Measurements from ENCODE around the gene NPAS3. TPM values are rescaled to one million over a fixed set of nuclear protein-coding genes. Genes with fewer than 3 reads are reported as not detected.

NPAS3 gene
- total RNA-seq, 1 experiment from 2014 or later: not detected

GRCh38 chr14:33548606-33549005 is 609.9 kb downstream of the NPAS3 start:
- Histone ChIP-seq H3K9me3 (ENCODE audit: control insufficient read depth in 1 of 2, insufficient read depth in 1 of 2, low read depth in 1 of 2, low read length in 2 of 2) (0 out of 4 replicates have a peak, but pooled peaks cover 0 to 5% of the 10 kb centered on the region in 2 experiments), H3K27me3 (ENCODE audit: insufficient read depth, low read length) (no peaks in the 10 kb centered on the region), H3K4me3 (replicated peaks in 1 of 2; ENCODE audit: low read depth in 1 of 2, low read length in 2 of 2) (no peak overlapping the region), H3K79me2 (ENCODE audit: insufficient read depth, low read length) (no peaks in the 10 kb centered on the region), H3K9ac (ENCODE audit: low read length) (no peak overlapping the region), H3K36me3 (ENCODE audit: control insufficient read depth in 1 of 2, insufficient read depth in 2 of 2, low read length in 2 of 2) (no peaks in the 10 kb centered on the region), H2AFZ (ENCODE audit: low read depth, low read length, poor library complexity, severe bottlenecking) (no peak overlapping the region), H4K20me1 (ENCODE audit: insufficient read depth) (no peaks in the 10 kb centered on the region), H3K4me1 (ENCODE audit: control insufficient read depth in 1 of 2, insufficient read depth in 2 of 2, low read length in 2 of 2) (no peaks in the 10 kb centered on the region), H3K27ac (ENCODE audit: low read depth, low read length) (no peak overlapping the region), H3K9me2 (ENCODE audit: insufficient read depth) (no peaks in the 10 kb centered on the region), H3K4me2 (ENCODE audit: low read length) (no peak overlapping the region)
- ATAC-seq: no peak
- intact Hi-C loops (cut with micrococcal nuclease): no loop called here
- TF ChIP-seq SIN3A (IDR thresholded peaks at IDR 0.05; ENCODE audit: low read depth) (no peak), POLR2AphosphoS5 (IDR thresholded peaks at IDR 0.05; ENCODE audit: low read depth, low read length) (no peak), POLR2A (IDR thresholded peaks at IDR 0.05; ENCODE audit: borderline replicate concordance, extremely low read depth, insufficient read depth, insufficient read length) (no peak), CBX3 (IDR thresholded peaks at IDR 0.05; ENCODE audit: low read depth) (no peak), CEBPB (IDR thresholded peaks at IDR 0.05; ENCODE audit: low read depth) (no peak), ATF3 (IDR thresholded peaks at IDR 0.05) (no peak), FOSL1 (IDR thresholded peaks at IDR 0.05; ENCODE audit: low read depth) (no peak), ZBTB33 (IDR thresholded peaks at IDR 0.05; ENCODE audit: extremely low read depth, insufficient replicate concordance, low read length) (no peak), SRF (IDR thresholded peaks at IDR 0.05; ENCODE audit: low read depth) (no peak), CTCF (IDR thresholded peaks at IDR 0.05 in 2 of 3, conservative IDR thresholded peaks at IDR 0.05 in 1 of 3; ENCODE audit: borderline replicate concordance in 1 of 3, insufficient read depth in 1 of 3, low read depth in 2 of 3, low read length in 2 of 3) (no peak), REST (IDR thresholded peaks at IDR 0.05; ENCODE audit: low read depth) (no peak), EZH2phosphoT487 (IDR thresholded peaks at IDR 0.05; ENCODE audit: borderline replicate concordance) (no peak), EGR1 (IDR thresholded peaks at IDR 0.05; ENCODE audit: low read depth) (no peak), ZNF274 (IDR thresholded peaks at IDR 0.05; ENCODE audit: low read depth, low read length) (no peak), SP1 (IDR thresholded peaks at IDR 0.05; ENCODE audit: low read depth) (no peak), ZFX (IDR thresholded peaks at IDR 0.05) (no peak), TCF7L2 (IDR thresholded peaks at IDR 0.05; ENCODE audit: borderline replicate concordance, extremely low read depth, insufficient read depth, insufficient read length) (no peak)
- TF ChIP-seq, protein P1, sequence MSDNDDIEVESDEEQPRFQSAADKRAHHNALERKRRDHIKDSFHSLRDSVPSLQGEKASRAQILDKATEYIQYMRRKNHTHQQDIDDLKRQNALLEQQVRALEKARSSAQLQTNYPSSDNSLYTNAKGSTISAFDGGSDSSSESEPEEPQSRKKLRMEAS (IDR thresholded peaks at IDR 0.05): no peak
- ChIA-PET RAD21 (ENCODE audit: low non-redundant PET in 1 of 2, low total read pairs in 2 of 2, uncharacterized antibody in 2 of 2, unreplicated experiment in 2 of 2) (no interaction called here), CTCF (no interaction called here), POLR2A (no interaction called here)
- BruUV-seq (replicated peaks): no TSS peak
- no peak for DNase-seq (ENCODE audit: low read depth, low spot score)
